Astrocyte (in vitro differentiated cells and primary cell): ENCODE results near the gene TGM5.

Experiments used
- CTCF ChIP-seq: IDR thresholded peaks from 2 replicates; pipeline ENCODE4 v1.5.1; 2011; ENCODE audit warnings: low read depth, mild to moderate bottlenecking, inconsistent platforms, low read length, moderate library complexity; ENCODE audit not compliant: insufficient read depth
- EZH2 ChIP-seq: IDR thresholded peaks from 2 replicates; pipeline ENCODE4 v1.6.1; 2012; ENCODE audit warnings: mild to moderate bottlenecking, low read length, inconsistent platforms; ENCODE audit not compliant: insufficient read depth

- TF ChIP-seq CTCF (no peak), EZH2 (no peak)
These were observed 55.4 kb downstream of the TGM5 start for GRCh38 chr15:43211224-43211735.
